Measurements from ENCODE around the gene OVCH2.

OVCH2 gene

GRCh38 chr11:7639643-7640025 lies 66.6 kb downstream of the OVCH2 start:
- TF ChIP-seq, protein P1, sequence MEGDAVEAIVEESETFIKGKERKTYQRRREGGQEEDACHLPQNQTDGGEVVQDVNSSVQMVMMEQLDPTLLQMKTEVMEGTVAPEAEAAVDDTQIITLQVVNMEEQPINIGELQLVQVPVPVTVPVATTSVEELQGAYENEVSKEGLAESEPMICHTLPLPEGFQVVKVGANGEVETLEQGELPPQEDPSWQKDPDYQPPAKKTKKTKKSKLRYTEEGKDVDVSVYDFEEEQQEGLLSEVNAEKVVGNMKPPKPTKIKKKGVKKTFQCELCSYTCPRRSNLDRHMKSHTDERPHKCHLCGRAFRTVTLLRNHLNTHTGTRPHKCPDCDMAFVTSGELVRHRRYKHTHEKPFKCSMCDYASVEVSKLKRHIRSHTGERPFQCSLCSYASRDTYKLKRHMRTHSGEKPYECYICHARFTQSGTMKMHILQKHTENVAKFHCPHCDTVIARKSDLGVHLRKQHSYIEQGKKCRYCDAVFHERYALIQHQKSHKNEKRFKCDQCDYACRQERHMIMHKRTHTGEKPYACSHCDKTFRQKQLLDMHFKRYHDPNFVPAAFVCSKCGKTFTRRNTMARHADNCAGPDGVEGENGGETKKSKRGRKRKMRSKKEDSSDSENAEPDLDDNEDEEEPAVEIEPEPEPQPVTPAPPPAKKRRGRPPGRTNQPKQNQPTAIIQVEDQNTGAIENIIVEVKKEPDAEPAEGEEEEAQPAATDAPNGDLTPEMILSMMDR (IDR thresholded peaks at IDR 0.05; ENCODE audit: extremely low read depth, missing control alignments): no peak
- no peak for DNase-seq (ENCODE audit: low spot score)
